Neuronal stem cell (in vitro differentiated cells): ENCODE data around the gene RRP1.

Source experiments
- DNase-seq: peaks from one replicate; pipeline ENCODE4 v3.0.0-alpha.2; 2013; ENCODE audit warnings: low spot score
- H2AFZ ChIP-seq: one replicate; pipeline ENCODE4 v1.6.1; 2013; ENCODE audit warnings: mild to moderate bottlenecking, low read length, inconsistent platforms
- H2AK5ac ChIP-seq: 2 replicates; pipeline ENCODE4 v1.6.1; 2013; ENCODE audit warnings: low read depth, mild to moderate bottlenecking, inconsistent platforms, low read length, moderate library complexity, mixed read lengths
- H2BK120ac ChIP-seq: 2 replicates; pipeline ENCODE4 v1.6.1; 2013; ENCODE audit warnings: low read depth, mild to moderate bottlenecking, inconsistent platforms, low read length, moderate library complexity, mixed read lengths
- H2BK12ac ChIP-seq: one replicate; pipeline ENCODE4 v1.6.1; 2013; ENCODE audit warnings: low read length, inconsistent platforms
- H2BK15ac ChIP-seq: 2 replicates; pipeline ENCODE4 v1.6.1; 2013; ENCODE audit warnings: mild to moderate bottlenecking, low read length, inconsistent platforms, mixed read lengths
- H2BK5ac ChIP-seq: one replicate; pipeline ENCODE4 v1.6.1; 2013; ENCODE audit warnings: inconsistent platforms, mild to moderate bottlenecking, low read length, moderate library complexity
- H3K14ac ChIP-seq: one replicate; pipeline ENCODE4 v1.6.1; 2013; ENCODE audit warnings: low read length, inconsistent platforms
- H3K18ac ChIP-seq: 2 replicates; pipeline ENCODE4 v1.6.1; 2013; ENCODE audit warnings: low read length, inconsistent platforms
- H3K23ac ChIP-seq: 2 replicates; pipeline ENCODE4 v1.6.1; 2013; ENCODE audit warnings: low read depth, mild to moderate bottlenecking, mixed read lengths, low read length, inconsistent platforms; ENCODE audit not compliant: poor library complexity
- H3K27ac ChIP-seq: replicated peaks from 3 replicates; pipeline ENCODE4 v1.5.1; 2013; ENCODE audit warnings: low read length, inconsistent platforms
- H3K27me3 ChIP-seq, 3 experiments: 2 replicates each; pipeline ENCODE4 v1.6.1; 2013; ENCODE audit warnings: low read length in 3 of 3, mild to moderate bottlenecking in 2 of 3, inconsistent platforms in 1 of 3, low read depth in 1 of 3, mixed read lengths in 1 of 3, moderate library complexity in 1 of 3; ENCODE audit not compliant: control insufficient read depth in 3 of 3, insufficient read depth in 3 of 3
- H3K36me3 ChIP-seq, 2 donors: replicated peaks in 1 of 2; 2 replicates each; pipeline ENCODE4 v1.6.1; 2013; ENCODE audit warnings: low read length in 2 of 2; ENCODE audit not compliant: control insufficient read depth in 2 of 2, insufficient read depth in 2 of 2
- H3K4ac ChIP-seq: 2 replicates; pipeline ENCODE4 v1.6.1; 2013; ENCODE audit warnings: inconsistent platforms, mild to moderate bottlenecking, low read length, moderate library complexity
- H3K4me1 ChIP-seq, 2 donors: 1 replicate in 1 of 2; 2 replicates in 1 of 2; pipeline ENCODE4 v1.6.1; 2013; ENCODE audit warnings: low read length in 2 of 2, low read depth in 1 of 2; ENCODE audit not compliant: control insufficient read depth in 2 of 2, insufficient read depth in 1 of 2
- H3K4me2 ChIP-seq: one replicate; pipeline ENCODE4 v1.6.1; 2013; ENCODE audit warnings: mild to moderate bottlenecking, low read length, inconsistent platforms; ENCODE audit not compliant: insufficient read depth, poor library complexity, severe bottlenecking
- H3K4me3 ChIP-seq, 2 donors: 2 replicates each; pipeline ENCODE4 v1.5.1; 2013; ENCODE audit warnings: low read length in 2 of 2, mild to moderate bottlenecking in 2 of 2, inconsistent platforms in 1 of 2, moderate library complexity in 1 of 2
- H3K79me1 ChIP-seq: one replicate; pipeline ENCODE4 v1.6.1; 2013; ENCODE audit warnings: low read depth, mild to moderate bottlenecking, inconsistent platforms, low read length, moderate library complexity
- H3K9ac ChIP-seq: one replicate; pipeline ENCODE4 v1.6.1; 2013; ENCODE audit warnings: mild to moderate bottlenecking, low read depth, low read length, inconsistent platforms; ENCODE audit not compliant: poor library complexity
- H3K9me3 ChIP-seq, 2 donors: replicated peaks in 1 of 2; 2 replicates each; pipeline versions ENCODE3 to v1.6.1; 2013; ENCODE audit warnings: low read length in 2 of 2, mild to moderate bottlenecking in 2 of 2, inconsistent platforms in 1 of 2, low read depth in 1 of 2, mixed read lengths in 1 of 2, moderate library complexity in 1 of 2; ENCODE audit not compliant: control insufficient read depth in 2 of 2, insufficient read depth in 1 of 2
- H4K8ac ChIP-seq: one replicate; pipeline ENCODE4 v1.6.1; 2013; ENCODE audit warnings: low read depth, mild to moderate bottlenecking, inconsistent platforms, low read length, moderate library complexity
- H4K91ac ChIP-seq: one replicate; pipeline ENCODE4 v1.6.1; 2013; ENCODE audit warnings: low read length, low read depth, mild to moderate bottlenecking, inconsistent platforms; ENCODE audit not compliant: poor library complexity
- WGBS, 2 donors: extraction: QIAGEN DNeasy Blood & Tissue Kit; methylation state at CpG; one replicate each; pipeline ENCODE4 v1.1.7; 2013; ENCODE audit warnings: missing lambda C conversion rate in 2 of 2, mixed read lengths in 1 of 2; ENCODE audit not compliant: insufficient read length in 2 of 2, insufficient replicate concordance in 1 of 2; ENCODE audit errors: extremely low coverage in 2 of 2; 5-methylcytosine and 5-hydroxymethylcytosine counted together

RRP1 gene

DNA sequence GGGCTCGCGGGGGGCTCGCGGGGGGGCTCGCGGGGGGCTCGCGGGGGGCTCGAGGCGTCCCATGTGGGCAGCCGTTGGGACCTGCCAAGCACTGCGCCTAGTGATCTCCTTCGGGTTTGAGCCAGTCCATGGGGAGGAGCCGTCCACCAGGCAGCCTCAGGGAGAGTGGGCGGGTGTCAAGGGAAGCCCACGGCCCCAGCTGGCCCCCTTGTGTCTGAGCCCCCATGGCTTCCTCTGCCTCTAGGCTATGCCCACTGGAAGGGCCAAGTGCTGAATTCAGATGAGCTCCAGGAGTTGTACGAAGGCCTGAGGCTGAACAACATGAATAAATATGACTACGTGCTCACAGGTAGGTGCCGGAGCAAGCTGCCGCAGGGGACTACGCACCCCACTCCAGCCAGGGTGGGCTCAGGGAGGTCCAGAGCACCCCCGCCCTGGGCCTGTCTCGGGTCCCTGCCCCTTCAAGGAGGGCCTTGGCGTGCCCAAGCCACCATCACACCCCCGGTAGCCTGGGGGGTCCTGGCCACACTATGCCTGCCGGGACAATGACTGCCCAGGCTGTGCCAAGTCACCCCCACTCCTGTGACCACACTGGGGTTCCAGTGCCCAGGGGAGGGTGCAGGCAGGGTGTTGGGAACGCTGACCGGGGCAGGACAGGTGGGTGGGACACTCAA is 47.8 kb upstream of the RRP1 start:
- Histone ChIP-seq H3K23ac (peak overlapping the region; percentile 67), H3K27ac (peak overlapping the region; percentile 25), H3K27me3 (no peaks in the 10 kb centered on the region), H3K14ac (no peak overlapping the region), H3K18ac (peak overlapping the region; percentile 77), H2BK12ac (peak overlapping the region; percentile 66), H3K4me1 (peaks cover 4 to 10% of the 10 kb centered on the region in 2 donors), H3K9ac (peak overlapping the region; percentile 83), H4K8ac (peak overlapping the region; percentile 1), H3K36me3 (peaks cover 11 to 44% of the 10 kb centered on the region in 2 donors), H4K91ac (no peak overlapping the region), H2AK5ac (peak overlapping the region; percentile 86), H2BK15ac (peak overlapping the region; percentile 49), H3K4ac (no peak overlapping the region), H2AFZ (no peak overlapping the region), H3K9me3 (peaks cover 0 to 1% of the 10 kb centered on the region in 2 donors), H3K4me2 (no peak overlapping the region), H3K4me3 (peak overlapping the region in 1 of 2 donors; percentile 20), H2BK5ac (peak overlapping the region; percentile 69), H2BK120ac (peak overlapping the region; percentile 87), H3K79me1 (peaks cover 4% of the 10 kb centered on the region)
- no CpG with 5 or more reads among the region's 28 CpGs for WGBS, 2 donors
- no peak for DNase-seq

DNA sequence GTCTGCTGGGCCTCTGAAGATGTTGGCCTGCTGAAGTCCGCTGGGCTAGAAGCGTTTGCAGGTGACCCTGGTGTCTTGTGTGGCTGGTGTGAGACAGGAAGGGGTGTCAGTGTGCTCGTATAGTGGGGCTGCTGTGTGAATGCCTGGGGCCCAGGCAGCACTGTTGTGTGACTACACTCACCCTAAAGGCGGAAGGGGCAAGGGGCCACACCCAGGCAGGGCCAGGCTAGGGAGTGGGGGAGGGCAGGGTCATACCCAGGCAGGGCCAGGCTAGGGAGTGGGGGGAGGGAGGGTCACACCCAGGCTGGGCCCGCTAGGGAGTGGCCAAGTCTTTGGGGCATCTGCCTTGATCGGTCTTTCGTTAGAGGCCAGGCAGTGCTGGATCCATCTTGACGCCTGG is 45.4 kb upstream of the RRP1 start:
- Histone ChIP-seq H3K79me1 (peaks cover 2% of the 10 kb centered on the region), H3K18ac (no peak overlapping the region), H3K4me2 (no peak overlapping the region), H3K9me3 (peaks cover 0 to 1% of the 10 kb centered on the region in 2 donors), H3K23ac (no peak overlapping the region), H3K4ac (no peak overlapping the region), H4K8ac (no peak overlapping the region), H3K4me1 (peaks cover 2 to 6% of the 10 kb centered on the region in 2 donors), H3K4me3 (no peak overlapping the region), H2BK15ac (no peak overlapping the region), H2BK12ac (no peak overlapping the region), H2AFZ (no peak overlapping the region), H3K14ac (no peak overlapping the region), H3K27me3 (no peaks in the 10 kb centered on the region), H2AK5ac (no peak overlapping the region), H3K9ac (no peak overlapping the region), H4K91ac (no peak overlapping the region), H2BK5ac (no peak overlapping the region), H3K27ac (no peak overlapping the region), H2BK120ac (no peak overlapping the region), H3K36me3 (peaks cover 11 to 61% of the 10 kb centered on the region in 2 donors)
- no CpG with 5 or more reads among the region's 8 CpGs for WGBS, 2 donors
- no peak for DNase-seq

DNA sequence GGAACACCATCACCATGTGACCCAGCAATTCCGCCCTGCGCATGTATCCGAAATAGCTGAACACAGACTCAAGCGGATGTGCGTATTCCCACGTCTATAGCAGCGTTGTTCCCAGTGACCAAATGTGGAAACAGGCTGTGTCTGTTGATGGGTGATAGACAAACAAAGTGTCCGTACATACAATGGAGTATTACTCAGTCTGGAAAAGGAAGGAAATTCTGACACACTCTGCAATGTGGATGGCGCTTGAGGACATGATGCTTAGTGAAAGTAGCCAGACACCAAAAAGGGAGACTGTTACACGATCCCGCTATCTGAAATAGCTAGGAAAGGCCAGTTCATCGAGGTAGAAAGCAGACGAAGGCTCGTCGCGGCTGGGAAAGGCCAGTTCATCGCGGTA is 44.7 kb upstream of the RRP1 start:
- peaks cover 0 to 1% of the 10 kb centered on the region in 2 donors for H3K9me3 ChIP-seq
- no peak overlapping the region for H3K9ac ChIP-seq
- no peak overlapping the region for H4K91ac ChIP-seq
- H3K36me3 ChIP-seq = peaks cover 11 to 66% of the 10 kb centered on the region in 2 donors
- no peak overlapping the region for H3K23ac ChIP-seq
- H3K4me1 ChIP-seq = peaks cover 2 to 6% of the 10 kb centered on the region in 2 donors
- H3K4me2 ChIP-seq = no peak overlapping the region
- H4K8ac ChIP-seq = no peak overlapping the region
- no peaks in the 10 kb centered on the region for H3K27me3 ChIP-seq
- H3K4ac ChIP-seq = no peak overlapping the region
- H2BK5ac ChIP-seq = no peak overlapping the region
- H3K18ac ChIP-seq = no peak overlapping the region
- H3K4me3 ChIP-seq = no peak overlapping the region
- peaks cover 2% of the 10 kb centered on the region for H3K79me1 ChIP-seq
- H2AFZ ChIP-seq = no peak overlapping the region
- H2BK15ac ChIP-seq = no peak overlapping the region
- no peak overlapping the region for H2BK120ac ChIP-seq
- H3K14ac ChIP-seq = no peak overlapping the region
- no peak overlapping the region for H2AK5ac ChIP-seq
- no peak for DNase-seq
- no peak overlapping the region for H2BK12ac ChIP-seq
- no peak overlapping the region for H3K27ac ChIP-seq
- WGBS, 2 donors = no CpG with 5 or more reads among the region's 18 CpGs

DNA sequence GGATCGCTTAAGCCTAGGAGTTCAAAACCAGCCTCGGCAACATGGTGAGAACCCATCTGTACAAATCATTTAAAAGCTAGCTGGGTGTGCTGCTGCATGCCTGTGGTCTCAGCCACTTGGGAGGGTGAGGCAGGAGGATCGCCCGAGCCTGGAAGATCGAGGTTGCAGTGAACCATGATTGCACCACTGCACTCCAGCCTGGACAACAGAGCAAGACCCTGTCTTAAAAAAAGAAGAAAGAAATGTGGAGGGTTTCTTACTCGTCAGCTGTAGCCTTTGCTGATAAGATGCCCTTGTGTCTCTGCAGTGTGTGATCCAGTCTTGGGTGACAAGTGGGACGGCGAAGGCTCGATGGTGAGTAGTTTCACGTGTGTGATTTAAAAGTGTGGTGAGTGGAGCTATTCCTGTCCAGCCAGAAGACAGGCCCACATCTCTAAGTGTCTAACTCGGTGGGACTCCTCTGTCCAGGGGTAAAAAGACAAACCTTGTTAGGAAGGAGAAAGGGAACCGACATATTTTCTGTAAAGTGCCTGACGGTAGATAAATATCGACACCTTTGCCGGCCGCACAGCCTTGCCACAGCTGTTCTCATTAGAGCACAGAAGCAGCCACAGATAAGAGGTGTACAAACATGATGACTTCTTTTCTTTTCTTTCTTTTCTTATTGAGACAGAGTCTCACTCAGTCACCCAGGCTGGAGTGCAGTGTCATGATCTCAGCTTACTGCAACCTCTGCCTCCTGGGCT is 43.4 kb upstream of the RRP1 start:
- Histone ChIP-seq H4K8ac (no peak overlapping the region), H3K23ac (no peak overlapping the region), H3K79me1 (no peaks in the 10 kb centered on the region), H2AK5ac (no peak overlapping the region), H3K9me3 (peaks cover 0 to 1% of the 10 kb centered on the region in 2 donors), H3K27me3 (no peaks in the 10 kb centered on the region), H3K4me3 (no peak overlapping the region), H4K91ac (no peak overlapping the region), H3K36me3 (peaks cover 13 to 79% of the 10 kb centered on the region in 2 donors), H3K18ac (no peak overlapping the region), H3K4me1 (peaks cover 2 to 6% of the 10 kb centered on the region in 2 donors), H3K9ac (no peak overlapping the region), H2AFZ (no peak overlapping the region), H2BK15ac (no peak overlapping the region), H3K14ac (no peak overlapping the region), H2BK120ac (no peak overlapping the region), H3K27ac (no peak overlapping the region), H2BK12ac (no peak overlapping the region), H3K4ac (no peak overlapping the region), H2BK5ac (no peak overlapping the region), H3K4me2 (no peak overlapping the region)
- no CpG with 5 or more reads among the region's 16 CpGs for WGBS, 2 donors
- no peak for DNase-seq
